NCI-H187 (cell line): Measurements from ENCODE around the gene CRYGS.
"Not testable (repeated sequence)": the region's sequence is repeated elsewhere in the genome, so short reads cannot be mapped to it uniquely, and the experiment has no call there.

Experiments used
- DNase-seq, 2 experiments: peaks; one replicate each; lab custom pipeline; 2025; lab: John Stamatoyannopoulos, UW

The CRYGS gene

GRCh38 chr3:186552408-186553031 lies 8.3 kb upstream of the CRYGS start:
- no peak for DNase-seq

DNA sequence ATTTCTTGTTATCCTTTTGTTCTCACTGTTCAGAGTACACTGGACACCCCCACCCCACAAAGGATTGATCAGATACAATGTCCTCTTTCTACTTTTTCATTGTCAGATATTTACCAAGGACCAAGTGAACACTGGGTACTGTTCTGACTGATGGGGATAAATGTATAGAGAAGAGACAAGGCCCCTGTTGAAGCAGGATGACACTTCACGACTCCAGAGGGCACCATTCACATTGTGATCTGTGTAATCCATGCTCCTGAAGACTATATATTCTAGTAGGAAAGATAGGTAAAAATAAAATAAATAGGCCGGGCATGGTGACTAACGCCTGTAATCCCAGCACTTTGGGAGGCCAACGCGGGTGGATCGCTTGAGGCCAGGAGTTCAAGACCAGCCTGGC lies 7.2 kb upstream of the CRYGS start:
- no peak for DNase-seq

DNA sequence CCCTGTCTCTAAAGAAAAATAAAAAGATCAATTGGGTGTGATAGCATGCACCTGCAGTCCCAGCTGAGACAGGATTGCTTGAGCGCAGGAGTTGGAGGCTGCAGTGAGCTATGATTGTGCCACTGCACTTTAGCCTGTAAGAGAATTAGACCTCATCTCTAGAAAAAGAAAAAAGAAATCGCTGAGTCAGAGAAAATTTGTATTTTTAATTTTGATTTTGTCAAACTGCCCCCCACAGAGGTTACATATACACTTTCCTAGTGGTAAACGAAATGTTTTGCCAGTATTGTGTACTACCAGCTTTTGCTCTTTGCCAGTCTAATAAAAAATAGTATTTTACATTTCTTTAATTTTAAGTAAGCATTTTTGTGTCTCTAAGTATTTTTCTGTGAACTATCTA lies 5.3 kb upstream of the CRYGS start:
- no peak for DNase-seq

- DNase-seq, result no peak
These were observed 3.3 kb downstream of the CRYGS start for GRCh38 chr3:186540835-186541226.

DNA sequence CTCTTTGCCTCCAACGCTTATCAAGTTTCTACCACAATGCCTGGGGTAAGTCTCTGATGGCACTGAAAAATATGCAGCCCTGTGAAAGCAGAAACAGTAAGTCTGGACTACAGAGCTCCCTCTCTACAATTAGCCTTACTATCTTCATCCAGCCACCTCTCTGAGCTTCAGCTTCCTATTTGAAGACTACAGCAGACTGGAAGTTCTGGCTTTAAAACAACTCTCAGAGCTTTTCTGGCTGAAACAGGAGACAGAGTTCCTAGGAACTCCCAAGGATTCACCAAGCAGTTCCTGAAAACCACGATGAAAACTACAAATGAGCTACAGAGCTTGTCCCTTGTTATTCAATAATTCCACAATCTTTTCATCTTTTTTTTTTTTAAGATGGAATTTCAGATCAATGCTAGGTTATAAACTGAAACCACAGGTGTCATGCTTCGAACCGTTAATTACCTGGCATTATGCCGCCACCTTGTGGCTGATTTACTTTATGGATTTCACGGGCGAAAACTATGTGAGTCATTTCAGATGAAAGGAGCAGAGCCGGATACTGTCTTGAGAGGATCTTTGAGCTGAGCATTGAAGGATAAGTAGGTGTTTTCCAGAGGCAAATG lies 3.9 kb downstream of the CRYGS start:
- peak; percentile 39 to 58 for DNase-seq

DNA sequence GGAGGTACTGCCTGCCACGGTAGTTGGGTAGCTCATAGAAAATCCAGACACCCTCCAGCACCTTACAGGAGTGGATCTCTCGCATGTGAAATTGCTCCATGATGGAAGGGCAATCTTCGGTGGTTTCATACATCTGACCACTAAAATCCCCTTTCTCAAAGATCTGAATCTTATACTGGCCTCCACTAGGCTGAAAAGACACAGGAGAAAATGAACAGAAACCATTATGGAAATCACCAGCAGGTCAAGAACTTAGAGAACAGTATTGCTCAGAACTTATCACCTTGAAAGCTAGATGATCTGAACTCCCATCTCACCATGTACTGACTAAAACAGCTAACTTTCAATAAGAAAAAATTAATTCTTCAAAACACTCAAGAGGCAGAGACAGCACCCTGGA lies 5.4 kb downstream of the CRYGS start:
- DNase-seq, result no peak

DNA sequence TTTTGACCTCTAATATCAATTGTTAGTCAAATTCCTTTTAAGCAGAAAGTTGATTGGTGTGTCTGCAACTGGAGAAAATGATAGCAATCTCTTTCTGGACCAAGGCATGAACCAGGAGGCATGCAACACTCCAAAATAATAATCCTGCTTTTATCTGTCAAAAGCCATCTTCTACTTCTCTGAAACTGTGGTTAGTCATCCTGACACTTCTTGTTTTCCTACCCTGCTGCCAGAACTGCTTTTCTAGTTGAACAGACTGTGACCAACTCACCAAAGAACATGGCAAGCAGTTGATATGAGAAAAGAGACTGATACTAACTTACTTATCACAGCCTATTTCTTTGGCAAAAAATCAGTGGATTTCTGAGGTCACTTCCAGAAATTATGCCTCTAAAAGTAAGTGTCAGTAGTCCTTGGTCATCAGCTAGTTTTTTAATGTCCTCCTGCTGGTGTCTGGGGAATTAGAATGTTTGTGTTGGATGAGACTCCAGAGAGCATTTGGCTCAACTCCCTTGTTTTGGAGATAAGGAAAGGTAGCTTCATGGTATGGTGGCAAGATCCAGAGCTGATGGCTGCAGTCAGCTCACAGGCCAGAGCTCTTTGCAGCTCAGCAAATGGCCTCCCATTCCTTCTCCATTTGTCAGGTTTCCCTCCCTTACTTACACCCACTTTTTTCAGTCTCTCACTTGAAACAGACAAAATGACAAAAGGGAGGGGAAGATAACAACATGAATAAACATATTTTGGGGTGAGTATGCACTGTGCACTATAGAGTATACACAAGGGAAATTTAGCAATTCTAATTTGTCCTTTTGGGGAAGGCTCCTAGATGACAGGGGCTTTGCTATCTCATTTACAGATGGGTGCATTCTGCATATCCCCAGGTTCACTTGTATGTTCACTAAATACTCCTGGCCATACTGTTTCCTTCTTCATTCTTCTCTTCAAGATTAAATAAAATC lies 7.0 kb downstream of the CRYGS start:
- no peak for DNase-seq

DNA sequence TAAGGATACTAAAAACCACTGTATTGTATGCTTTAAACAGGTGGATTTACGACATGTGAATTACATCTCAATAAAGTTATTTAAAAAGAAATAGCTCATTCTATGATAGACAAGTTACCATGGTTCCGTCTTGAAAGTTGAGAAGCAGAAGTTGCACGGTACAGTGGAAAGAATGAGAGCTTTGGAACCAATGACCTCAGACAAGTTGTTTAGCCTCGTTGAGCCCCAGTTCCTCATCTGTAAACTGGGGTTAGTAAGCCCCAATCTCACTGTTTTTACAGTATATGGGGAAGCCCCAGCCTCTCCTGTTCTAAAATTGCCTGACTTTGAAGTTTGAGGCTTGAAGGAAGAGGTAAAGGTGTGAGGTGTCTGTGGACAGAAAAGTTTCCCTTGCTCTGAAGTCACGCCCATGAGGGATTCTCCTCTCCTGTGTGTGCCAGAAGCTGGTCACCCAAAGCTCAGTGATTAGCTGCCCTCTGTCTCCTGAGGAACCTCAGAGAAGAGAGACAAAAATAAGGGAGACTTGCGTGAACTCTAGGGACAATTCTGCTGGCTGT lies 10.0 kb downstream of the CRYGS start:
- no peak for DNase-seq

GRCh38 chr3:186532598-186533072 lies 11.5 kb downstream of the CRYGS start:
- no peak for DNase-seq

DNA sequence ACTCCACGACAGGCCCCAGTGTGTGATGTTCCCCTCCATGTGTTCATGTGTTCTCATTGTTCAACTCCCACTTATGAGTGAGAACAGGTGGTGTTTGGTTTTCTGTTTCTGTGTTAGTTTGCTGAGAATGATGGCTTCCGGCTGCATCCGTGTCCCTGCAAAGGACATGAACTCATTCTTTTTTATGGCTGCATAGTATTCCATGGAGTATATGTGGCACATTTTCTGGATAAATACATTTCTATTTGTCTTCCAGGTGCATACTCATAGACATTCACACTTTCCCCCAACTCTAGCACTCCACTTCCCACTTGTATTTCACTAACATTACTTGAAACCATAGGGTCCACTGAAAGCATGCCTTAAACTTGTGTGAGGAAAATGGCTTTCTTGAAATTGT lies 12.5 kb downstream of the CRYGS start:
- not testable (repeated sequence) for DNase-seq

DNA sequence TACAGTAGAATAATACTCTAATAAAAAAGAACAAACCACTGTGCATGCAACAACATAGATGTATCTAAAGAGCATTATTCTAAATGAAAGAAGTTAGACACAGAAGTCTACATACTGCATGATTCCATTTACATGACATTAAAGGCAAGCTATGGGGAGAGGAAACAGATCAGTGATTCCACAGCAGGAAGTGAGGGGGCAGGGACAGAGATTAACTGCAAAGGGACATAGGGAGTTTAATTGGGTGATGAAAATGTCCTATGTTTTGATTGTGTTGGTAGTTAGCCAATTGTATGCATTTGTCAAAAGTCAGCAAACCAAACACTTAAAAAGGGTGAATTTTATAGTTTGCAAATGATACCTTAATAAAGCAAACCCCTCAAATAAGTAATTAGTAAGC lies 13.8 kb downstream of the CRYGS start:
- no peak for DNase-seq

GRCh38 chr3:186529201-186529999 lies 14.8 kb downstream of the CRYGS start:
- no peak for DNase-seq

- DNase-seq, result no peak
These were observed 17.9 kb downstream of the CRYGS start for GRCh38 chr3:186526256-186526606.

DNA sequence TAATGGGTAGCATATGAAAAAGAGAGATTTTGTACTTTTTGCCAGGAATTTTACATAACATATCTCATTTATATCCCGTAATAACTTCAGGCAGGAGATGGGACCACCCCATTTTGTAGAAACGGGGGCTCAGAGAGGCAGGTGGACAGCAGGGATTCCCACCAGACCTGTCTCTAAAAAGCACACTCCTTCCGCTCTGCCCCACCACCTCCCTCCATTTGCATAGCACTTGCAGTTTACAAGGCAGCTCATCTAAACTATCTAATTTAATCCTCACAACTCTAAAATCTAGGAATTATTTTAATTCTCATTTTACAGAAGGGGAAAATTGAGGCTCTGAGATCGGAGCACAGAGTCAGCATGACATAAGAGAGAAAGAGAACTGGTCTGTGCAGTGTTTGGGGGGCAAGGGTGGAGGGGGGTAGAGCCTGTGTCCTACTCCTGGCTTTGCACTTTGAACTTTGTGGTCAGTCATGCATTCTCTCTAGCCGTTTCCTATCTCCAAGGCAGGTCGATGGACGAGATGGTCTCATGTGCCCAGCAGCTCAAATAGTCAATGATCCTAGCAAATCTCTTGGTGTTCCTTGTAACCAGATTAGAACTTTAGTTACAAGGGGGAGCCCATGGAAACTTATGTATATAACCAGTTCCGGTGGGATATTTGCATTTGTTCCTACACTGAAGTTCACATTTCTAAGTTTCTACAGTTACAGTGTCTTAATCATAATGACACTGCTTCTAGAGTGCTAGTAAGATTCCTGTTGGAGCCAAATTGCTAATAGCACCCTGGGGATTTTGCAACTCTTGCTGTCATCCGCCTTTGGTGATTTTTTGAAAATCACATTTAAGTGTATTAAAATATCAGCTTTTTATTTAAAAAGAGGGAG lies 18.6 kb downstream of the CRYGS start:
- no peak for DNase-seq

DNA sequence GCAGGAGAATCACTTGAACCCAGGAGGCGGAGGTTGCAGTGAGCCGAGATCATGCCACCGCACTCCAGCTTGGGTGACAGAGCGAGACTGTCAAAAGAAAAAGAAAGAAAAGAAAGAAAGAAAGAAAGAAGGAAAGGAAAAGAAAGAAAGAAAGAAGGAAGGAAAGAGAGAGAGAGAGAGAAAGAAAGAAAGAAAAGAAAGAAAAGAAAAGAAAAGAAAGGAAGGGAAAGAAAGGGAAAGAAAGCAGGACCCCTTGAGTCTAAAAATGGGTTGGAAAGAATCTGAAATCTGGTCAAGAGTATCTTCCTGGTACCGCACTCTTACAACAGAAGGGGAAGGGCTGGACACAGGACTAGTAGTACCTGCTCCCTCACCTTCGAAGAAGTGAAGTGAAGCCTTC lies 19.6 kb downstream of the CRYGS start:
- no peak for DNase-seq

DNA sequence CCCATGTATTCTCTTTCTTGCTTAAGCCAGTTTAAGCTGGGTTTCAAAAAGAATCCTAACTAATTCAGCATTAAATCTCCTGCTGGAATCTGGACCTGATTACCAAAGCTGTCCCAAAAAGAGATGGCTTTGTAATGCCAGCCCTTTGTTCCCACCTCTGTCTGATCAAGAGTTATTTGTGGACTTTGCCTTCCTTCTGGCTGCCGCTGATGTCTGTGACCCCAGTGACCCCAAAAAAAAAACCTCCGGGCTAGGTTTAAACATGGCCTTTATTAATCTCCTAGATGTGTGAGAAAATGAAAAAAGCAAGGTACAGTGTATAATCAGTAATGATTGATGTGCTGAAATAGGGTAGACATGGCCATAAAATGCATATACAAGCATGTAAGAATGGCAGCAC lies 20.7 kb downstream of the CRYGS start:
- no peak for DNase-seq

DNA sequence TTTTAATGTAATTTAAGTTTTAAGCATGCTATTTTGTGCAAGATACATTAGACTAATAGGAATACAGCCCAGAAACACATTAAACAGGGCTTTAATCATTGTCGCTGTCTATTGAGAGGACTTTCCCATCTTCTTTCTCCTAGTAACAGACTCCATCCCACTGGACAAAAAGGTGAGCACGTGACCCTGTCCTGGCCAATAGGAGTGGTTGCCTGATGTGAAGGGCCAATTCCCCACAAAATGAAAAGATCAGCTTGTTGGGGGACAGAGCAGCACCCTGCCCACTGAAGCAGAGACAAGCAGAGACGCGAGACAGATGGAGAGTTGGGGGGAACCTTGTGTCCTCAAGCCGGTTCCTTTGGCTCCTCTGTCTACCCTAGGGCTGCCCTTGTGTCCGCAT lies 21.2 kb downstream of the CRYGS start:
- no peak for DNase-seq

GRCh38 chr3:186520957-186521842 lies 23.0 kb downstream of the CRYGS start:
- peak in 1 of 2 experiments; percentile 24 for DNase-seq

DNA sequence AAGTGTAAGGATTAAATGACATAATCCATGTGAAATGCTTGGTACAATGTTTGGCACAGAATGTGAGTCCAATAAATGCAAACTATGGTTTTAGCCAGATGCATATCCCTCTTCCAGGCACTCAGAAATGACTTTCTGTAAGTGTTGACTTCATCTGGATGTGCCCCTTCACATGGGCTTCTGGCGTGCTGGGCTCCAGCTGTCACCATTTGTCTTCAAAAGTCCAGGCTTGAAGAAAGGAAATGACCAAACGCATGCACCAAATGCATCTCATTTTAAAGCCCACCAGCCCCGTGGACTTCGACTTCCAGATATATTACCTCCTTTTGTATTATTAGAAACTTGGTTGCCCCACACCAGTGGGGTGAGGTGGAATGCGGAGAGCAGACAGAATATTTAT lies 23.7 kb downstream of the CRYGS start:
- DNase-seq, result no peak
